GM21723 (cell line): ENCODE data around the gene PCED1B.
A peak's percentile ranks its signal among the peaks of the same experiment; 100 is the strongest.
"Not testable (repeated sequence)": the region's sequence is repeated elsewhere in the genome, so short reads cannot be mapped to it uniquely, and the experiment has no call there.

ENCODE experiments used
- ATAC-seq: cut with Tn5 transposase; IDR thresholded peaks from one replicate; pipeline ENCODE4 v1.9.1; 2021; ENCODE audit warnings: mild to moderate bottlenecking, moderate library complexity; ENCODE audit not compliant: unreplicated experiment

Gene PCED1B

GRCh38 chr12:47202176-47202575, 122.8 kb downstream of the PCED1B start:
- ATAC-seq, result no peak

- no peak for ATAC-seq
Observed at GRCh38 chr12:47205532-47206449, 126.4 kb downstream of the PCED1B start.

GRCh38 chr12:47206450-47207339, 127.3 kb downstream of the PCED1B start:
- no peak for ATAC-seq

- ATAC-seq, result peak; percentile 47
Observed at GRCh38 chr12:47207340-47207717, 127.9 kb downstream of the PCED1B start.

- ATAC-seq, result peak; percentile 78
Observed at GRCh38 chr12:47207829-47208248, 128.4 kb downstream of the PCED1B start.

- no peak for ATAC-seq
Observed at GRCh38 chr12:47209014-47209413, 129.6 kb downstream of the PCED1B start.

- no peak for ATAC-seq
Observed at GRCh38 chr12:47210776-47211175, 131.4 kb downstream of the PCED1B start.

GRCh38 chr12:47212701-47213039, 133.2 kb downstream of the PCED1B start:
- no peak for ATAC-seq

GRCh38 chr12:47213396-47213795, 134.0 kb downstream of the PCED1B start:
- no peak for ATAC-seq

GRCh38 chr12:47214001-47214619, 134.7 kb downstream of the PCED1B start:
- ATAC-seq, result no peak

GRCh38 chr12:47214771-47215170, 135.3 kb downstream of the PCED1B start:
- no peak for ATAC-seq

GRCh38 chr12:47216150-47216677, 136.8 kb downstream of the PCED1B start:
- ATAC-seq, result peak; percentile 62

- not testable (repeated sequence) for ATAC-seq
Observed at GRCh38 chr12:47217595-47217869, 138.1 kb downstream of the PCED1B start.

- ATAC-seq, result peak; percentile 30
Observed at GRCh38 chr12:47218191-47218654, 138.8 kb downstream of the PCED1B start.

GRCh38 chr12:47219243-47219642, 139.8 kb downstream of the PCED1B start:
- ATAC-seq, result no peak

- ATAC-seq, result no peak
Observed at GRCh38 chr12:47221256-47222023, 142.0 kb downstream of the PCED1B start.

- ATAC-seq, result no peak
Observed at GRCh38 chr12:47222520-47223030, 143.2 kb downstream of the PCED1B start.

- ATAC-seq, result no peak
Observed at GRCh38 chr12:47223031-47223847, 143.8 kb downstream of the PCED1B start.

- ATAC-seq, result no peak
Observed at GRCh38 chr12:47223848-47224213, 144.4 kb downstream of the PCED1B start.
